DMS79 (cell line): ENCODE data around the gene PTPRT.

Experiments used
- DNase-seq: peaks from one replicate; lab custom pipeline; 2025; lab: John Stamatoyannopoulos, UW

Gene PTPRT

GRCh38 chr20:42795111-42795695 is 394.5 kb downstream of the PTPRT start:
- DNase-seq: peak; percentile 76

- no peak for DNase-seq
Observed at GRCh38 chr20:42792052-42792451, 397.7 kb downstream of the PTPRT start.

DNA sequence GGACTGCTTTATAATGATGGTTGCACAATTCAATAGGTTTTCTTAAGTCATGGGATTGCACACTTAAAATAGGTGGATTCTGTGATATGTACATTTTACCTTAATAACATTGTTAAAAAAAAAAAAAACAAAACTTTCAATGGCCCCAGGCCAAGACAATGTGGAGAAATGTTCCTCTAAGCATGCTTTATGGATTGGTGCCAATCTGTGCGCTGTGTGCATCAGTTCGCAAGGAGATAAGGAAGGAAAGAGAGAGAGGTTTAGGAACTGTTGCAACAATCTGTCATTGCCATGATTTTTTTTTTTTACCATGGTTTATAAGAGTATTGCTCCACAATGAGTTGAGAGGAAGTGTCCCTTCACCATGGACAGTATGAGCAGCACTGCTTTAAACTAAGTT is 399.6 kb downstream of the PTPRT start:
- DNase-seq: no peak

DNA sequence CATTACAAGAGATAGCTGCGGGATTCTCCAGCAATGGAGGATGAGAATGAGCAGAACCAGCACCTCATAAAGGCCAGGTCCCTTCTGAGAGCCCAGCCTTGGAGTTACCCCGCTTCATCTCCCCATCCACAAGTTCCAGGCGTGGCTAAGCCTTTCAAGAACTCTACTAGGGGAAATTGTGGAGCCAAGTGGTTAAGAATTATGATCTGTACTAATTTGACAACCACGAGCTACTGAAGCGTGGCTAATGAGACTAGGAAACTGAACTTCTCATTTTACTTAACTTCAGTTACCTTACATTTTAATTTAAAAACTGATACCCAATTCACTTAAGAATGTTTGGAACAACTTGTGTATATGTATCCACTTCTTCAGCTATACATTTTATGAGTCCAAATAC is 401.0 kb downstream of the PTPRT start:
- no peak for DNase-seq

DNA sequence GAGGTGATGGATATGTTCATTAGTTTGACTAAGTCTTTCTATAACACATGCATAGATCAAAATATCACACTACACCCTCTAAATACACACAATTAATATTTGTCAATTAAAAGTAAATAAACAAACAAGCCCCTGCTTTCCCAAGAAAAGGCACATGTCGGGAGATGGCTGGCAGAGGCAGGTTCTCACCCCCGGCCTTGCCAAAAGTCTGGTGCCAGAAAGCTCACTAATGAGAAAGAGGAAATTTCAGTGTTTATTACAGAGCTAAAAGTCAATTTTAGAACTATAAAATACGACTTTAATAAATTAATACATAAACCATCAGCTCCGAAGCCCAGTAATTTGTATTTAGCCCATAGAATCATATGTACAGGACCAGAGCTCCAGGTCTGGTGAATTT is 404.7 kb downstream of the PTPRT start:
- DNase-seq: no peak

DNA sequence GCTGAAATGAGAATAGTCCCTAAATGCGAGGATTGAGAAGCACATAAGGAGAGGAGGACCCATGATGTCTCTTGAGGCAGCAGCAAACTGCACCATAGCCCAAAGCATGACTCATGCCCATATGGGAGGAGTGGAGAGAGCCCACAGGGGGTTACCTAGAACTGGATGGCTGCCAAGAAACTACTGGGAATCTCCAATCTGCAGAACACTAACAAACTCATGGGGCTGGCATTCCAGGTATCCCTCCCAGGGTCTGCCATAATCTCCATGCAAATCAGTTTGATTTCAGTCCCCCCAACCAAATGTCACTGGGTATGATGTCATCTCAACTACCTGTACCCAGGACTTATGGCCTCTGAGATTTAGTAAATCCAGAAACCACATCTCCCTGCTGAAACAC is 410.5 kb downstream of the PTPRT start:
- DNase-seq: no peak

DNA sequence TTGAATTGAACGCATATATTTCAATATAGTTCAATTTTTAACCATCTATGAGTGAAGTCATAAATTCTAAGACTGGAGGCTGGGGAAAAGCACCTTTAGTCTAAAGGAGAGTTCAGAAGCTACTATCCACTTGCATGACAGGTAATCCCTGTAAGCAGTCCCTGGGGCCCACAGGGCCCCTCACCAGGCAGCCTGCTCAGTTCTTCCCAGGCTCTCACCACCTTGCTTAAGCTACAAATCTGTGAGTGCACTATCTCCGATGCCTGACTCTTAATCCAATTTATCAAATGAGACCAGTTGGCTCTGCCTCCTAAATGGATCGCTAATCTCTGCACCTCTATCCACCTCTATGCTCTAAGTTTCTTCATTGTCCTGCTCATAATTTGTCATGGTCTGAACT is 413.8 kb downstream of the PTPRT start:
- no peak for DNase-seq

DNA sequence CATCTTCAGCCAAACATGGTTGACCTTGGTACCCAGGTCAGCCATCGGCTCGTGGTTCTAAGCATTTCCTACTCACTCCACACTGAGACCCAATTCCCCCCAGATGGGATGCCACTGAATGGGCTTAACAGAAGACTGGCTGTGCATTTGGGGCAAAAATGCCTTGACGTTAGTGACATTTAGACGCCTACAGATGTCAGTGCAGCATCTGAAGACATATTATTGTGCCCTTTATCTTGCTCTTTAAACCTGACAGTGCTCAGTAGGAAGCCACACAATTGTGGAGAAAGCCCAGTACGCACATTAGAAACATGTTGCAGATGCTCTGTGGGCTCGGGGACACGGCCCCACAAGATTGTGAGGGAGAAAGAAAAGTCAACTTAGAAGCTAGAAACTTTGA is 414.7 kb downstream of the PTPRT start:
- DNase-seq: no peak

DNA sequence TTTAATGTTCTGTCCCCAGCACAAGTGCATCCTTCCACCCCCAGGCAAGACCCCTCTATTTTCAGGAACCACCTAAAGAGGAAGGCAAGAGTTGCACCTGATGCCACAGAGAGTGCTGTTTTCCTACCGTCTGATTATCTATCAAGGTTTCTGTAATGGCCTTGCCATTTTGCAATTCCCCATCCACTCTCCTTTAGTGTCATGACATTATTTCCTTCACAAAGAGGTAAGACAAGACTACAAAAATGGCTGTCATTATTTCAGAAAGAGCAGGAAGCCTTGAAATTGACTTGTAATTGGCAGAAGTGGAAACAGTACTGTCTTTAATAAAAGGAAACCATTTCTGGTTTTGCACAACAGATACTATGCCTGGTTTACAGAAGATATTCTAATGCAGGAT is 426.7 kb downstream of the PTPRT start:
- no peak for DNase-seq

DNA sequence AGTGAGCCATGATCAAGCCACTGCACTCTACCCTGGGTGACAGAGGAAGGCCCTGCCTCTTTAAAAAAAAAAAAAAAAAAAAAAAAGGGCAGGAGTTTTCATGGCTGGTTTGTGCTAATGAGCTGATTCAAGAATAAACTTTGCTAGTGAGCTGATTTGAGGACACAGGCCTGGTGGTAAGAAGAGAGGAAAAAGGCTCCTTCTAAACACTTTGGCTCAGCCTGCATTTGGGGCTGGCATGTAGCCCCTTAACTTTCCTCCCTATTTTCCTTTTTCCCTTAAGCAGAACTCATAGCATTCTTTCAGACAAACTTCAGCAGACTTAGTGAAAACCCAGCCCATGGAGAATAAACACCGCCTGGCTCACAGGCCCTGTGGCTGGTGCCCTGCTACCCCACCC is 432.7 kb downstream of the PTPRT start:
- no peak for DNase-seq

DNA sequence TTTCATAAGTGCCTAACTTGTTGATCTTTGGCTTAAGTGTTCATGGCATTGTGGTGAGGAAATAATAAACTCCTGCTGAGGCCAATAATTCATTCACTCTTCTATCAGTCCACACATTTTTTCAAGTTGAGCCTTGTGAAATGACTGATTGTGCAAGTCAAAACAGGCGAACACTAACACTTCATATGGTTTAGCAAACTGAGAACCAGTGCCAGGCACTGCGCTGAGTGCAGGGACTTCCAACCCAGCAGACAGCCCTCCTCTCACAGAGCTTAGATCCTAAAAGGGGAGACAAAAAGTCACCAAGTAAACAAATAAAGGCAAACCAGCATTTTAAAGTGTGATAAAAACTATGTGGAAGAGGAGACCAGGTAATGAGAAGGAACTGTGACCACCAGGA is 435.0 kb downstream of the PTPRT start:
- no peak for DNase-seq

DNA sequence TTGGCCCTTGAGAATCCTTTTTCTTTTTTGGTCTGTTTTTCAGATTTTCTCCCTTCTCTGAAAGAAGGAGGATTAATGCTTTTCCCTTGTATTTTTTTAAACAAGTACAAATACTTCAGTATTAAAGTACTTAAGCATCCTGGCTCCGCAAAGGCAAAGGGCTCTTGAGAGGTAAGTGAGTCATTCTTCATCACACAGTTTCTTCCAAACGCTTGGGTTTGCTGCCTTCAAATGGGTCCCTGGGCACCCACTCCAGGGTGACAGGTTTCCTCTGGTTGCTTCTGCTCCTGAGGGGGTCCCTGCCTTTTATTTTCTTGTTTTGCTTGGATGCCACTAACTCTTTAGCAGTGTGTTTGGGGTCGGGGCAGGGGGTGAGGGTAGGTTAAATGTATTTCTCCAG is 437.1 kb downstream of the PTPRT start:
- DNase-seq: no peak

- no peak for DNase-seq
Observed at GRCh38 chr20:42749556-42749955, 440.1 kb downstream of the PTPRT start.

GRCh38 chr20:42747765-42748411 is 441.8 kb downstream of the PTPRT start:
- no peak for DNase-seq

- DNase-seq: no peak
Observed at GRCh38 chr20:42744756-42745465, 444.8 kb downstream of the PTPRT start.

GRCh38 chr20:42742926-42743325 is 446.8 kb downstream of the PTPRT start:
- DNase-seq: no peak

GRCh38 chr20:42741906-42742305 is 447.8 kb downstream of the PTPRT start:
- DNase-seq: no peak

GRCh38 chr20:42740226-42740870 is 449.4 kb downstream of the PTPRT start:
- no peak for DNase-seq

DNA sequence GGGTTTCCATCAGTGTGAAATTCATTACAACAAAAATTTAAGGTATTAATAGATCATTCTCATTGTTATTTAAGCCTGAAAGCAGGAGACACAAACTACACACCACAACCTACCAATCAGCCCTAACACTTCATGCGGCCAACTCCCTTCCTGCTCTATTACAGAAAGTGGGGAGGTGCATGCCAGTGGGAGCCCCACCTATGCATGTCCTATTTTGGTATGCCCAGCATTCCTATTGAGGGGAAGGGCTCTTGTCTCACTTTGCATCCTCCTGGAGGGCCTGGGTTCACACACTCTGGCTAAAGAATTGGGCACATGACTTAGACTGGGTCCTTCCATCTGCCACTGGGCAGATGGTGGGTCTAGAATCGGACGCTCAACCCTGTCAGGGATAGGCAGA is 450.0 kb downstream of the PTPRT start:
- DNase-seq: no peak

GRCh38 chr20:42735539-42735938 is 454.2 kb downstream of the PTPRT start:
- DNase-seq: no peak

GRCh38 chr20:42734660-42735368 is 454.9 kb downstream of the PTPRT start:
- no peak for DNase-seq

- no peak for DNase-seq
Observed at GRCh38 chr20:42721923-42722322, 467.8 kb downstream of the PTPRT start.
